Measurements from ENCODE around the gene PCYT2.
"Not testable (repeated sequence)": the region's sequence is repeated elsewhere in the genome, so short reads cannot be mapped to it uniquely, and the experiment has no call there.

PCYT2 gene

DNA sequence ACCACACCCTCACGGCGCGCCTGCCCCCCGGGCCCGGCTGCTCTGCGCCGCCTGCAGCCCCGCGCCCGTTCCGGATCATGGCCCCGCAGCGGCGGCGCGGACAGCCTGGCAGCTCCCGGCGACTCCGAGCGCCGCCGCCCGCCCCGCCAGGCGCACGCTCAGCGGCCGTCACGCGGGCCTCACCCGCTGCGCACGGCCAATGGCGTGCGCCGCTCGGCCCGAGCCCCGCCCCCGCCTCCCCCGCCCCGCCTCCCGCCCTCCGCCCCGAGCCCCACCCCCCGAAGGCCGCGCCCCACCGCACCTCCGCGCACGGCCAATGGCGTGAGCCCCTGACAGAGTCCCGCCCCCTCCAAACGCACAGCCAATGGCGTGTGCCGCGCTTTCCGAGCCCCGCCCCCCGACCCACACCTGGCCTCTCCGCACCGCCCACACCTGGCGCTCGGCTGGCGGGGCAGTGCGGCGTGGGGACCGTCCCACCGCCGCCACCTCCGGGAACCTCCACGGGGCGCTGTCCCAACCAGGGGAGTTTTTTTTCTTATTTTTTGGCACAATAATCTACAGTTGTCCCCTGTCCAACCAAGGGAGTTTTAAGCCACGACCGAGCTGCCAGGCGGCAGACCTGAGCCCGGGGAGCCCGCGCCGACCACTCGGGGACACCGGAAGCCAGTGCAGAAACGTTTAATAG lies at the start of gene PCYT2:
Gene PCYT2 (minus strand): TSS at position 123 of the 685 bp plus-strand sequence. CDS start 44 bp downstream, at position 79.
- DNase-seq (ENCODE audit: low read depth): no peak

DNA sequence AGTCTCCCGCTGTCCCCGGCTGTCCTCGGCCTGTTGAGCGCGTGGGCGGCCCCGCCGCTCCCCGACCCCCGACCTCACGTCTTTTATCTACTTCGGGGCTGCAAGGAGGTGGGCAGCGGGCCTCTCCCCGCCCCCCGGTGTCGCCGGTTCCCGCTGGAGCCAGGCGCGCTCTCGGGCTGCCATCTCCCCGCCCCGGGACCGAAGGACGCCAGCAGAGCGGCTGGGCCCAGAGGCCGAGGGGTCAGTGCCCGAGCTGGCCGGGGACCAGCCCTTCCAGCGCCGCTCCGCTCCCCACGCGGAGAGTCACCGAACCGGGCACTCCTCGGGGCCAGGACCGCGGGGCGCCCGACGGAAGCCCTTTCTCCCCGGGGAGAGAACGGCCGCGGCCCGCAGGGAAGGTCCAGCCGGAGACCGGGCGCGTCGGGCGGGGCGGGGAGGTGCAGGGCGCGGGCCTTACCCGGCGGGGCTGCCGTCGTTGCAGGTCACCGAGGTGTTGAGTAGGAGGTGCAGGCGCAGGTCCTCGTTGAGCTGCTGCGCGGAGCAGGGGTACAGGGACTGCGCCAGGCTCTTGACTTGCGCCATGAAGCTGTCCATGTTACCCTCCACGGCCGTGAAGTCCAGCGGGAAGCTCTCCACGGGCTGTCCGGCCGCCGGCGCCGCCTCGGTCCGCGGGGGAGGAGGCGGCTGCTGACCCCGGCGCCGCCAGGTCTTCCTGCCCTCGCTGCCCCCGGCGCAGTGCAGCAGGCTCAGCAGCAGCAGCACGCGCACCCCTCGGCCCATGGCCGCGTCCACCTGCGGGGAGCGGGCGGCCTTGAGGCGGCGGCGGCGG lies 49.1 kb upstream of the PCYT2 start:
- DNase-seq (ENCODE audit: low read depth): no peak

DNA sequence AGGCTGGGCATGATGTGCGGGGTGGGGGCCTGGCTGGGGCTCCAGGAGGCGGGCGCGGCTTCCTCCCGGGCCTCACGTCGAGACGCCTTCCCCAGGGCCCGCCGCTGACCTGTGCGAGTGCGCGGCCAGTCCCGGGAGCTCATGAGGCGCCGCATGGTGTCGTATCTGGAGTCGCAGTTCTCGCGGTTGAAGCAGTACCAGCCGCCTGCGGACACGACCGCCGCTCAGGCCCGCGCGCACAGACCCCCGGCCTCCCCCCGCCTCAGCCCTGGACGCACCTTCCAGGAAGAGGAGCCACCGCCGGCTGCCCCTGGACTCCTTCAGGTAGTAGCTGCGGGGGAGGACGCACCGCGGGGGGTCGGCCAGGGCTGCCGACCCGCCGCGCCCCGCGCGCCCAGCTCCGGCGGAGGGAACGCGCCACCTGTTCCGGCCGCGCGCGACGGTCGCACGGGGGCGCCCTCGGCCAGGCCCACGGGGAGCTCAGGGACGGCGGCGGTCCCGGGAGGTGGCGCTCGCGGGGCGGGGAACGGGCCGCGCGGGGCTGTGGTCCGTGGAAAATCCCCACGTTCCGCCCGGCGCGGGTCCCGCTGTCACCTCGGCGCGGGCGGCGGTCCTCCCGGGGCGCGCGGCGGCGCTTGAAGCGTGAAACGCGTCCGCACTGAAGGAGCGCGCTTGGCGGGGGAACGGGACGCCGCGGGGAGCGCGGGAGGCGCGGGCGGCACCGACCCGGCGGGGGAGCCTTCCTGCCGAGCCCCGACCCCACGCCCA lies 48.3 kb upstream of the PCYT2 start:
- DNase-seq (ENCODE audit: low read depth): no peak

DNA sequence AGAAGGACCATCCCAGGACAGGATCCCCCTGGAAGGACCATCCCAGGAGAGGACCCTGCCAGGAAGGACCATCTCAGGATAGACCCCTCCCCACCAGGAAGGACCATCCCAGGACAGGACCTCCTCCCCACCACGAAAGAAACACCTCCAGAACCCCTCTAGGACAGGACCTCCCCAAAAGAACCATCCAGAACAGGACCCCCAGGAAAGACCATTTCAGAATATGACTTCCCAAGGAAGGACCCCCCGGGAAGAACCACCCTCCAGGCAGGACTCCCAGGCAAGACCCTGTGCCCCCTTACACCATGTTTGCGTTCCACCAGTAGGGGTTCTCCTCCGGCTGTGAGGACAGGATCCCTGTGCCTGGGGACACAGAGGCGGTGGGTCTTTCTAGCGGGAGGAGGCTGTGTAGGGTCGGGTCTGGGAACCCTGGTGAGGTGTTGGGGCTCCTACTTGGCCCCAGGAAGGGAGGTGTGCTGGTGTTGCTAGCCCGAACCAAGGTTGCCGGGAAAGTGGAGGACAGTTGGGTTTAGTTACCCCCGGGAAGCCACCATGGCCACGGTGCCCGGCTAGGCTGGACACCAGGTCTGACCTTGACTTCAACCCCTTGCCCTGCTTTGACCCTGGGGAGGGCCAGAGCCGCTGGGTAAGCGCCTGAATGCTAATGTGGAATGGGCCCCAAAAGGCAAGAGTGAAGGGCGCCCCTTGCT lies 47.6 kb upstream of the PCYT2 start:
- no peak for DNase-seq (ENCODE audit: low read depth)

DNA sequence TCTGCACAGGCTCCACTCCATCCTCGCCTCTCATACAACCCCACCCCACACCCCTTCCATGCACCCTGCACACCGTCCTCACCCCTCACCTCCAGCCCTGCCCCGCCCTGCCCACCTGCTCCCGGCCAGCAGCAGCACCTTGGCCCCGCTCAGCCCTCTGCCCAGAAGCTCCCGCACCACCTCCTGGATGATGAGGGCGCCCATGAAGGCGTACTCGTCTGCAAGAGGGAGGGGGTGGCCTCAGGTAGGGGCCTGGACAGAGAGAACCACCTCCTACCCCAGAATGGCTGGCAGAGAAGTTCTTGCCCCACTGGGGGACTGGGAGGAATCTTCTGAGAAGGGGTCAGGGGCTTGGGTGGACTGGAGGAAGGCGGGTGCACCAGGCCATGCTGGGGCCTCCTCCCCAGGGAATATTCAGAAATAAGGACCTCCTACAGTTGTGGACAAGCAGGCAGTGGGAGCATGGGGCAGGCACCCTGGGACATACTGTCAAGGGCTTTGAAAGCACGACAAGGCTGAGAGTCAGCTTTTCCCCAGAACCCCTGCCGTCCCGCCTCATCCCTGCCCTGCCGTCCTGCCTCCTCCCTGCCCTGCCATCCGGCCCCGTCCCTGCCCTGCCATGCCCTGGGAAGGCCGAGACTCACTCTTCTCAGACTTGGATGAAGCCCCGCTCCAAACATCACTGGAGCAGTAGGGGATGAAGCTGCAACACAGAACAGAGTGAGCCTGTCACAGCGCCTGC lies 46.7 kb upstream of the PCYT2 start:
- DNase-seq (ENCODE audit: low read depth): no peak

DNA sequence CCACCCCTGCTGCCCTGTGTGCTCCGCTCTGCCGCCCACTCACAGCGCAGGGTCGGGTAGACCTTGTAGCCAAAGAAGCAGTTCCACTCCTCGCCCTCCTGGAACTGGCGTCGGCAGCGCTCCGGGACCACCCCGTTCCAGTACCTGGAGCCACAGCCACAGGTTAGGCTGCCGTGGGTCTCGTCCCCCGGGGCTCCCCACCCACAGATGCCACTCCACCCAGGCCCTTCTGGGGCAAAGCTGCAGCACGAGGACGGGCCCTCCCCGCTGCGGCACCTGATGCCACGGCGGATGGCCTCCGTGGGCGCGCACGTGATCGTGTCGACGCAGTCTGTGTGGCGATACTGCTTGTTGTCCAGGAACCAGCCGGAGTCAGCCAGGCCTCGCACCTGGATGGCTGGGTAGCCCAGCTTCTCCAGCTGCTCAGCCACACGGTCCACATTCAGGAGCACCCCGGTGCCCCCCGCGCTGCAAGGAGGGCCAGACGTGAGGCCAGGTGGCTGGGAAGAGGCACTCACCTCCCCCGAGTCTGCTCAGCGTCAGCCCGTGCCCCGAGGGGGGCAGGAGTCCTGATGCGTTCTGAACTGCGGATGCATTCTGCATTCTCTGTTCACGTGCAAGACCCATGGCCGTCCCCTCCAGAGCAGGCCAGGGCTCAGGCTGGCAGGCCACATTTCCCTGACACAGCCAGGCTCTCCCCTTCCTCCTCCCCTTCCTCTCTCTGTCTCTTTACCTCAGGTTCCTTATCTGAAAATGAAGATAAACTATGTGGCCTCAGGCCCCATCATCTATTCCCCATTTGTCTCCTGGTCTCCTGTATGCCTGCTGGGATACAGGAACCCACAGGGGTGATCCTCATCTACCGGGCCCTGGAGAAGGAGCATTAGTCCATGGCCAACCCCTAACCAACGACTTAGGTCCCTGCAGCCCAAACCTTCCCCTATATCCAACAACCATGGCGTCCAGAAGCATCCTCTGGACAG lies 45.7 kb upstream of the PCYT2 start:
- no peak for DNase-seq (ENCODE audit: low read depth)

DNA sequence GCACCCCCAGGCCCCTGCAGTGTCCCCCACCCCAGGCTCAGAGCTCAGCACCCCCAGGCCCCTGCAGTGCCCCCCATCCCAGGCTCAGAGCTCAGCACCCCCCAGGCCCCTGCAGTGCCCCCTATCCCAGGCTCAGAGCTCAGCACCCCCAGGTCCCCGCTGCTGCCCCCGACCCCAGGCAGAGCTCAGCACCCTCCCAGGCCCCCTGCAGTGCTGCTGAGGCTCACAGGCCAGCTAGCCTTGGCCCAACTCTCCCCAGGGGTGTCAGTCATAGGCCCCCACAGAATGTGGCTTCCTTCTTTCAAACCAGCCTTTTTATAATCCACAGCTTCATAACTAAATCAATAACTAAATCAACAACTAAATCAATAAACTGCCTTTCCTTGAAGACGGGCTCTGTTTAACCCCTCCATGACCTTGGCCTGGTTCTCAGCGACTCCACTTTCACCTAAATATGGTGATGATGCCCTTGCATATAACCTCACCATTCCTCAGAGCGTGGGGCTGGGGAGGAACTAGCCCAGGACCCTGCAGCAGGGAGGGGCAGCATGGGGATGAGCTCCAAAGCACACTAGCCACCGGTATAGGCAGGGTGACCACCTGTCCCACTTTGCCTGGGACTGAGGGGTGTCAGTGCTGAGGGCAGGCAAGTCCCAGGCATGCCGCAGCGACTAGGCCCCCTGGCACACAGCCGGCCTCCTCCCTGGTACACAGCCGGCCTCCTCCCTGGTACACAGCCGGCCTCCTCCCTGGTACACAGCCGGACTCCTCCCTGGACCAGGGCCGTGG lies 44.8 kb upstream of the PCYT2 start:
- no peak for DNase-seq (ENCODE audit: low read depth)

DNA sequence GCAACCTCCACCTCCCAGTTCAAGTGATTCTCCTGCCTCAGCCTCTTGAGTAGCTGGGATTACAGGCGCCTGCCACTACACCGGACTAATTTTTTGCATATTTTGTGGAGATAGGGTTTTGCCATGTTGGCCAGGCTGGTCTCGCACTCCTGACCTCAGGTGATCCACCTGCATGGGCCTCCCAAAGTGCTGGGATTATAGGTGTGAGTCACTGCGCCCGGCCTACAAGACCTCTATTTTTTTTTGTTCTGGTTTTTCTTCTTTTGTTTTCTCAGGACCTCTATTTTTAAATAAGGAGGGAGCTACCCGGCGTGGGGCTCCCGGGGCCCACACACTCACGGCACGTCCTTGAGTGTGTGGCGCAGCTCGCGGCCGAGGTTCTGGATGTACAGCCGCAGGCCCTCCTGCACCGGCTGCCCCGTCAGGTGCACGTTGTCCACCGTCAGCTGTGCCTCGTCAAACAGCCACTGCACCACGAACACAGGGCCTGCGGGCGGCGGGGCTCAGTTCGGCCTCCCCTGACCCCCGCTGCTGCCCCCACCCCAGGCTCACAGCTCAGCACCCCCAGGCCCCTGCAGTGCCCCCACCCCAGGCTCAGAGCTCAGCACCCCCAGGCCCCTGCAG lies 44.0 kb upstream of the PCYT2 start:
- DNase-seq (ENCODE audit: low read depth): no peak

DNA sequence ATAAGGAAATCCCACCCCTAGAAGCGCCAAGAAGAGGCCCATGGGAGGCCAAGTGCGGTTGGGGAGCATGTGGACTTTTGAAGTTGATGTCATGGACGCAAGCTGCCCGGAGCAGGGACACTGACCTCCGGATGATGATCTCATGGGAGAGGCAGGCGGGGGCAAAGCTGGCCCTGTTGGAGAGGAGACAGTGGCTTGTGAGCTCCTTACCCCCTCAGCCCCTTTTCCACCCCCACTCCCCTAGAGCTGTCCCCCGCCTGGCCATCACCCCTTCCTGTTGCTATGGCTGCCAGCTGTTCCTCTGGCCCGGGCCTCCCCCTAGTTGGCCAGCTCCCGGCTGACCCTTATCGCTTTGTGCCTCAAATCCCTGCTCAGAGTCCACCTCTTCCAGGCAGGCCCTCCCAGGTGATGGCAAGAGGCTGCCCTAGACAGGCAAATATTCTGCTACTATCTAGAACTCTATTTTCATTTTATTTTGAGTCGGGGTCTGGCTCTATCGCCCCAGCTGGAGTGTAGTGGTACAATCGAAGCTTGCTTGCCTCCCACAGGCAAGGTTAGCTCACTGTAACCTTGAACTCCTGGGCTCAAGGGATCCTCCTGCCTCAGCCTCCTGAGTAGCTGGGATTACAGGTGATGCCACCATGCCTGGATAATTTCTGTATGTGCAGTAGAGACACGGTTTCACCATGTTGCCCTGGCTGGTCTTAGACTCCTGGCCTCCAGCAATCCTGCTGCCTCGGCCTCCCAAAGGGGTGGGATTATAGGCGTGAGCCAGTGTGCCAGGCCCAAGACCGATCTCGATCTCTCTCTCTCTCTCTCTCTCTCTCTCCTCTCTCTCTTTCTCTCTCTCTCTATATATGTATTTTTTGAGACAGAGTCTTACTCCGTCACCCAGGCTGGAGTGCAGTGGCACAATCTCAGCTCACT lies 43.2 kb upstream of the PCYT2 start:
- no peak for DNase-seq (ENCODE audit: low read depth)

DNA sequence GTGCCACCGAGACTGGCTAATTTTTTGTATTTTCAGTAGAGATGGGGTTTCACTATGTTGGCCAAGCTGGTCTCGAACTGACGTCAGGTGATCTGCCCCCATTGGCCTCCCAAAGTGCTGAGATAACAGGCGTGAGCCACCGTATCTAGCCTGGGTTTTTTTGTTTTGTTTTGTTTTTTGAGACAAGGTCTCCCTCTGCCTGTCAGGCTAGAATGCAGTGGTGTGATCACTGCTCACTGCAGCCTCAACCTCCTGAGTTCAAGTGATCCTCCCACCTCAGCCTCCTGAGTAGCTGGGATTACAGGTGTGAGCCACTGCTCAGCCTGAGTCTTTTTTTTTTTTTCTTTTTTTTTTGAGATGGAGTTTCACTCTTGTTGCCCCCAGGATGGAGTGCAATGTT lies 42.2 kb upstream of the PCYT2 start:
- DNase-seq (ENCODE audit: low read depth): not testable (repeated sequence)

DNA sequence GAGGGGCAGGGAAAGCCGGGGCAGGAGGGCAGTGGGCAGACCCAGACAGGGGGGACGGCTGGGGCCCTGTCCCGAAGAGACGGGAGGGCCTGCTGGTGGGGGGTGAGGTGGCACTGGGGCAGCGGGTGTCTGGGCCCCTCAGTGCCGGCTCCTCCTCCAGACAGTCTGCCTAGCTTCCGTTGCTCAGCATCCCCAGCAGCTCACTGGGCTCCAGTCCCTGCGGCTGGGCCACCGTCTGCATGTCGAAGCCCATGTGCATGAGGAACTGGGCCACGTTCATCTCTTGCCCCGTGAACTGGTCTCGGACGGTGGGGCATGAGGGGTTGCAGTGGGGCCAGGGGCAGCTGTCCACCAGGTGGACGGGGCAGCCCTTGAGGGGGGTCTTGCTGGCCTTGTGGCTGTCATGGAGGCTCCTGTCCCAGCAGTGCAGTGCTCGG lies 41.6 kb upstream of the PCYT2 start:
- DNase-seq (ENCODE audit: low read depth): no peak

DNA sequence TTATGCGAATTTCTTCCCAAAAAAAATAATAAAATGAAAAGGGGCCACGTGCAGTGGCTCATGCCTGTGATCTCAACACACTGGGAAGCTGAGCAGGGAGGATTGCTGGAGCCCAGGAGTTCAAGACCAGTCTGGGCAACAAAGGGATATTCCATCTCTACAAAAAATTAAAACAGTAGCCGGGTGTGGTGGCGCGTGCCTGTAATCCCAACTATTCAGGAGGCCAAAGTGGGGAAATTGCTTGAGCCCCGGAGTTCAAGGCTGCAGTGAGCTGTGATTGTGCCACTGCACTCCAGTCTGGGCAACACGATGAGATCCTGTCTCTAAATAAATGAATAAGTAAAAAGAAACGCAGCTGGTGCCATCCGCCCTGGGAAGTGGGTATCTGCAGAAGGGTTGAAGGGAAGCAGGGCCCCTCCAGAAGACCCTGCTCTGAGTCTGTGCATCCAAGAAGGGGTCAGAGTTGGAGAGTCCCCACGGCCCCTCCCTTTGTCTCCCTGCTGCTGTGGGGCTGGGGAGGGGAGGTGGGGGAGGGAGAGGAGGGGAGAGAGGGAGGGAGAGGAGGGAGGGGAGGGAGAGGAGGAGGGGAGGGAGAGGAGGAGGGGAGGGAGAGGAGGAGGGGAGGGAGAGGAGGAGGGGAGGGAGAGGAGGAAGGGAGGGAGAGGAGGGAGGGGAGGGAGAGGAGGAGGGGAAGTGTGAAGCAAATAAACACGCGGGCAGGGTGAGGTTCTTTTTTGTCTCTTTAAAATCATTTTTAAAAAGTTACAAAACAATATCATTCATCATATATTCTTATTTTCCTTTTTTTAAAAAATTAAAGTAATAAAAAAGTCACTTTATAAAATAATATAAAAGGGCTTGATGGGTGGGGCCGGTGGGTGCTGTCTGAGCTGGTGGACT lies 40.8 kb upstream of the PCYT2 start:
- no peak for DNase-seq (ENCODE audit: low read depth)

DNA sequence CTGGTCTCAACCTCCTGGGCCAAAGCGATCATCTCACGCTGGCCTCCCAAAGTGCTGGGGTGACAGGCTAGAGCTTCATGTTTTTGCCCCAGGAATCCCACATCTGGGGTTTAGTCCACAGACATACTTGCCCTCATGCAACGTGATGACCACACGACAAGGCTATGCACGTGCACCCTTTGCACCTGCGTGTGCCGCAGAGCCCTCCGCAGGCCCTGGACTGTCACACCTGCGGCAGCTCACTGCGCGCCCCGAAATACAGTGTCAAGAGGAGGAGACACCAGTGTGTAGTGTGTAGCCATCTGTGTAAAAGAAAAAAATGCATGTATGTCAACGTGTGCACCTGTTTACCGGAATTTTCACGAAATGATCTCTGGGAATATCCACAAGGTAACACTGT lies 39.3 kb upstream of the PCYT2 start:
- DNase-seq (ENCODE audit: low read depth): no peak

DNA sequence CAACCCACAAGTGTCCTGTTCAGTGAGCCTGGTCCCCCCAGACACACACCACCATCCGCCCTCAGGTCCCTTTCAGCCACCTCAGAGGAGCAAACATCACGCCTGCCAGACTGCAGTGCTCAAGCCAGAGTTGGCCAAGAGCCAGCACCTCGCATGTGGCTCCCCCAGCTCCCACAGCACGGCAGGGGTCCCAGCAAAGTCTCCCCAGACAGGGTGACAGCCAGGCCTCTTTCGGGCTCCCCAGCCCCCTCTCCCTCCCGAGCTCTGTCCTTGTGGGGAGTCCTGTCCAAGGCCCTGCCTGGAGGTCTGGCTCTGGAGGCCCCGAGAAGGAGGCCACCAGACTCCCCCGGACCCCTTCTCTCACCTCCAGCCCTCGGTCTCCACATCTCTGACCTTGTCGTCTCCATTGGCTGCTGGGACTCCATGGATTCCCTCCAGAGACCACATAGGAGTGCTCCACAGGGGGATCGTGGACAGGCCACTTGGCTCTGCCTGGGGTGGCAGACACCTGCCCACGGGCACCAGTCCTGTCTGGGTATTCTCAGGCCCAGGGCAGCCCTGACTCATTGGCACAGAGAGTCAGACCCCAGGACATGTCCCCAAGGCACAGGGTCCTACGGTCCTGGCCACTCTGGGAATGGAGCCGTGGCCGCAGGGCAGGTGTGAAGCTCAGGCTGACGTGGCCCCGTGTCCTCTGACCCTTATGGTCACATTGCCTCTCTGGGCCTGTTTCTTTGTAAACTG lies 37.6 kb upstream of the PCYT2 start:
- no peak for DNase-seq (ENCODE audit: low read depth)

DNA sequence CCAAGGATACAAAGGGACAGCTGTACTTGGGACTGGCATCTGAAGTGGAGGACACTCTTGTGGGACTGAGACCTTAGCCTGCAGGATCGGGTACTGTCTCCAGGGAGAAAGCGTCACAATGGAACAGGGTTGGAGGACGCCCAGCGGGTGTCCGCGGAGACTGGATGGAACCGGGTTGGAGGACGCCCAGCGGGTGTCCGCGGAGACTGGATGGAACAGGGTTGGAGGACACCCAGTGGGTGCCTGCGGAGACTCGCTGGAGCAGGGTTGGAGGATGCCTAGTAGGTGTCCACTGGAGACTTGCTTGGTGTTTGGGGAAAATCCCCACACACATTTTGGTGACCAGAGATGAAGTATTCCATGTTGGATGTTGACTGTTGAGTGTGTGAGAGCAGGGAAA lies 36.0 kb upstream of the PCYT2 start, which contains the start of gene MYADML2:
Gene MYADML2 (minus strand): TSS at position 45 of the 400 bp plus-strand sequence. CDS start 5,492 bp downstream, outside the sequence.
- no peak for DNase-seq (ENCODE audit: low read depth)

DNA sequence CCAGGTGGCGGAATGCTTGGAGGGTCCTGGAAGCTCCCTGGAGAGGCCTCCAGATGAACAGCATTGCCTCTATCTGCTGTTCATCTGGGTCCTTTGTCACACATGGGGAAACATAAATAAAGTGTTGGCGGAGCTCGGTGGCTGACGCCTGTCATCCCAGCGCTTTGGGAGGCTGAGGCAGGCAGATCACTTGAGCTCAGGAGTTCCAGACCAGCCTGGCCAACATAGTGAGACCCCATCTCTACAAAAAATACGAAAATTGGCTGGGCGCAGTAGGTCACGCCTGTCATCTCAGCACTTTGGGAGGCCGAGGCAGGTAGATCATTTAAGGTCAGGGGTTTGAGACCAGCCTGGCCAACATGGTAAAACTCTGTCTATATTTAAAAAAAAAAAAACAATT lies 33.7 kb upstream of the PCYT2 start:
- no peak for DNase-seq (ENCODE audit: low read depth)

All from HS-27A (cell line).